GM18520 (cell line): ENCODE measurements around the gene NOTCH2.
A peak's percentile ranks its signal among the peaks of the same experiment; 100 is the strongest.
"Not testable (repeated sequence)": the region's sequence is repeated elsewhere in the genome, so short reads cannot be mapped to it uniquely, and the experiment has no call there.

Experiments
- ATAC-seq: cut with Tn5 transposase; IDR thresholded peaks from one replicate; pipeline ENCODE4 v1.9.1; 2021; ENCODE audit not compliant: unreplicated experiment

The NOTCH2 gene

GRCh38 chr1:120069067-120069919 lies at the start of gene NOTCH2:
NOTCH2 (minus strand) TSS chr1:120069662; CDS start chr1:120069406, 256 bp downstream.
- not testable (repeated sequence) for ATAC-seq

GRCh38 chr1:120117371-120118177 lies 48.1 kb upstream of the NOTCH2 start:
- ATAC-seq: peak; percentile 44

- ATAC-seq: not testable (repeated sequence)
These were observed 46.6 kb upstream of the NOTCH2 start for GRCh38 chr1:120116094-120116493.

- not testable (repeated sequence) for ATAC-seq
These were observed 43.7 kb upstream of the NOTCH2 start for GRCh38 chr1:120113134-120113533.

- not testable (repeated sequence) for ATAC-seq
These were observed 42.8 kb upstream of the NOTCH2 start for GRCh38 chr1:120112212-120112611.

GRCh38 chr1:120111771-120112170 lies 42.3 kb upstream of the NOTCH2 start:
- ATAC-seq: not testable (repeated sequence)

GRCh38 chr1:120111008-120111407 lies 41.5 kb upstream of the NOTCH2 start:
- ATAC-seq: not testable (repeated sequence)

GRCh38 chr1:120109656-120110055 lies 40.2 kb upstream of the NOTCH2 start:
- not testable (repeated sequence) for ATAC-seq

GRCh38 chr1:120109180-120109579 lies 39.7 kb upstream of the NOTCH2 start:
- ATAC-seq: not testable (repeated sequence)

- ATAC-seq: not testable (repeated sequence)
These were observed 35.8 kb upstream of the NOTCH2 start for GRCh38 chr1:120105288-120105687.

- not testable (repeated sequence) for ATAC-seq
These were observed 34.3 kb upstream of the NOTCH2 start for GRCh38 chr1:120103768-120104167.

GRCh38 chr1:120101593-120101992 lies 32.1 kb upstream of the NOTCH2 start:
- not testable (repeated sequence) for ATAC-seq

GRCh38 chr1:120100590-120100989 lies 31.1 kb upstream of the NOTCH2 start:
- not testable (repeated sequence) for ATAC-seq

GRCh38 chr1:120098986-120099759 lies 29.7 kb upstream of the NOTCH2 start:
- not testable (repeated sequence) for ATAC-seq

GRCh38 chr1:120096981-120097545 lies 27.6 kb upstream of the NOTCH2 start:
- ATAC-seq: not testable (repeated sequence)

GRCh38 chr1:120093548-120094181 lies 24.2 kb upstream of the NOTCH2 start:
- not testable (repeated sequence) for ATAC-seq

GRCh38 chr1:120092232-120093218 lies 23.1 kb upstream of the NOTCH2 start:
- not testable (repeated sequence) for ATAC-seq

- ATAC-seq: not testable (repeated sequence)
These were observed 21.4 kb upstream of the NOTCH2 start for GRCh38 chr1:120090830-120091229.

- peak; percentile 70 for ATAC-seq
These were observed 18.5 kb upstream of the NOTCH2 start for GRCh38 chr1:120087959-120088358.
